ENCODE results near the gene STK33.

STK33 gene

GRCh38 chr11:8382436-8383053, 211.5 kb downstream of the STK33 start:
- no peaks in the 10 kb centered on the region for H3K9me3 ChIP-seq (ENCODE audit: control insufficient read depth, low read length)
- H3K36me3 ChIP-seq (ENCODE audit: control insufficient read depth, insufficient read depth, low read length): no peaks in the 10 kb centered on the region
- H3K4me3 ChIP-seq (ENCODE audit: insufficient read depth, low read depth, low read length): no peak overlapping the region
- no peaks in the 10 kb centered on the region for H3K27me3 ChIP-seq (ENCODE audit: control insufficient read depth, insufficient read depth, low read length, poor library complexity, severe bottlenecking)
- WGBS, 2 experiments: 92 to 94% methylated on average over 9 of the region's 9 CpGs
- no peaks in the 10 kb centered on the region for H3K4me1 ChIP-seq (ENCODE audit: control insufficient read depth, insufficient read depth, low read length)
- H3K27ac ChIP-seq (ENCODE audit: insufficient read depth, low read depth, low read length, poor library complexity, severe bottlenecking): no peak overlapping the region

DNA sequence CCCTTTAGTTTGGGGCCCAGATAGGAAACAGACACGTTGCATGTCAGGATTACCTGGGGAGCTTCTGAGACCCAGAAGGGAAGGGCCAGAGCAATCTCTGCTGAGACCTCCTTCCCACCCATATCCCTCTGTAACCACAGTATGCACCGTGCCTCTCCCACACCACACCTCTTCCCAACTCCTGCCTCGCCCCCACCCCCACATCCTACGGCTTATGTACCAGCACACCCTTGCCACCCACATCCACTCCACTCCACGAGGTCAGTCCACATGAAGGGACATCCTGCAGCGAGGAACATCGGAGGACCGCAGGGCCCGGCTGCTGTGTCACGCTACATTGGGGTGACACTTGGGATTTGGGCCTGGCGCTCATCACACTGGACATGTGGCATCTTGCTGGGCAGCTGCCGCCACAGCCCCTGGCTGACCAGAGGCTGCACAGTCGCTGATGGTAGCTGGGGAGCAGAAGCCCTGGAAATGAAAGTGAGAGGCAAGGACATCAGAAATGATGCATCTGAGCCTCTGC, 212.1 kb downstream of the STK33 start:
- no peaks in the 10 kb centered on the region for H3K9me3 ChIP-seq (ENCODE audit: control insufficient read depth, low read length)
- H3K4me3 ChIP-seq (ENCODE audit: insufficient read depth, low read depth, low read length): no peak overlapping the region
- WGBS, 2 experiments: 87% methylated on average over 13 of the region's 13 CpGs
- no peaks in the 10 kb centered on the region for H3K27me3 ChIP-seq (ENCODE audit: control insufficient read depth, insufficient read depth, low read length, poor library complexity, severe bottlenecking)
- H3K4me1 ChIP-seq (ENCODE audit: control insufficient read depth, insufficient read depth, low read length): no peaks in the 10 kb centered on the region
- H3K36me3 ChIP-seq (ENCODE audit: control insufficient read depth, insufficient read depth, low read length): no peaks in the 10 kb centered on the region
- H3K27ac ChIP-seq (ENCODE audit: insufficient read depth, low read depth, low read length, poor library complexity, severe bottlenecking): no peak overlapping the region

DNA sequence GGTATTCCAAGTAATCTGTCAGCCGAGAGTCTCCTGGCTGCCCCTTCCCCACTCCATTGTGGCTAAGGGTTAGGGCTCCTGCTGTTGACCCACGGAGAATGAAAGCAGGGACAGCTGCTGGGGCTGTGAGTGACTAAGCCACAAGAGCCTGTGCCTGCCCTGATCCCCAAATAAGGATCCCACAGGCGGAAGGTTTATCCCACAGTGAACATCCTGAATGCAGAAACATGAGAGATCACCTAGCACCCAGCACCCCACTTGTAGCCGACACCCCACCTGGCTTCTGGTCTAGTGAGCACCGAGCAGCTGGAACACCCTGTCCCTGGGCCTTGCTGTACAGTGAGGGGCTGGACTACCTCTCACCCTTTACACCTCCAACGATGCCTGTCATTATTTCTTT, 212.7 kb downstream of the STK33 start:
- Histone ChIP-seq H3K4me1 (ENCODE audit: control insufficient read depth, insufficient read depth, low read length) (no peaks in the 10 kb centered on the region), H3K27me3 (ENCODE audit: control insufficient read depth, insufficient read depth, low read length, poor library complexity, severe bottlenecking) (no peaks in the 10 kb centered on the region), H3K4me3 (ENCODE audit: insufficient read depth, low read depth, low read length) (no peak overlapping the region), H3K27ac (ENCODE audit: insufficient read depth, low read depth, low read length, poor library complexity, severe bottlenecking) (no peak overlapping the region), H3K9me3 (ENCODE audit: control insufficient read depth, low read length) (no peaks in the 10 kb centered on the region), H3K36me3 (ENCODE audit: control insufficient read depth, insufficient read depth, low read length) (no peaks in the 10 kb centered on the region)
- WGBS, 2 experiments: 75 to 77% methylated on average over 5 to 6 of the region's 6 CpGs

GRCh38 chr11:8375932-8376331, 218.1 kb downstream of the STK33 start:
- no peaks in the 10 kb centered on the region for H3K4me1 ChIP-seq (ENCODE audit: control insufficient read depth, insufficient read depth, low read length)
- no peaks in the 10 kb centered on the region for H3K36me3 ChIP-seq (ENCODE audit: control insufficient read depth, insufficient read depth, low read length)
- WGBS, 2 experiments: 67 to 68% methylated on average over 4 of the region's 4 CpGs
- no peaks in the 10 kb centered on the region for H3K9me3 ChIP-seq (ENCODE audit: control insufficient read depth, low read length)
- no peak overlapping the region for H3K27ac ChIP-seq (ENCODE audit: insufficient read depth, low read depth, low read length, poor library complexity, severe bottlenecking)
- H3K27me3 ChIP-seq (ENCODE audit: control insufficient read depth, insufficient read depth, low read length, poor library complexity, severe bottlenecking): no peaks in the 10 kb centered on the region
- H3K4me3 ChIP-seq (ENCODE audit: insufficient read depth, low read depth, low read length): no peak overlapping the region

DNA sequence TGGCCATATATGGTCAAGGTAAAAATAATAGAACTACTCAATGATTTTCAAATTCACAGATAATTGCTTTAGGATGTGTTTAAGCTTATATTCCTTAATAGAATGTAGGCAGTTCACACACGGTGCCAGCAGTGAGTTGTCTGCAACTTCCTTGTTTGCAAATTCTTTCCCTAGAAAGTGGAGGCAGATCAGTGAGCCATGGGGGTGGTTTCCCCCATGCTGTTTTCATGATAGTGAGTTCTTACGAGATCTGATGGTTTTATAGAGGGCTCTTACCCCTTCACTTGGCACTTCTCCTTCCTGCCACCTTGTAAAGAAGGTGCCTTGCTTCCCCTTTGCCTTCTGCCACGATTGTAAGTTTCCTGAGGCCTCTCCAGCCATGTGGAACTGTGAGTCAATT, 218.6 kb downstream of the STK33 start:
- no peak overlapping the region for H3K27ac ChIP-seq (ENCODE audit: insufficient read depth, low read depth, low read length, poor library complexity, severe bottlenecking)
- no peaks in the 10 kb centered on the region for H3K36me3 ChIP-seq (ENCODE audit: control insufficient read depth, insufficient read depth, low read length)
- 30 to 40% methylated on average over 3 of the region's 3 CpGs for WGBS, 2 experiments
- no peaks in the 10 kb centered on the region for H3K4me1 ChIP-seq (ENCODE audit: control insufficient read depth, insufficient read depth, low read length)
- H3K4me3 ChIP-seq (ENCODE audit: insufficient read depth, low read depth, low read length): no peak overlapping the region
- no peaks in the 10 kb centered on the region for H3K27me3 ChIP-seq (ENCODE audit: control insufficient read depth, insufficient read depth, low read length, poor library complexity, severe bottlenecking)
- H3K9me3 ChIP-seq (ENCODE audit: control insufficient read depth, low read length): no peaks in the 10 kb centered on the region

GRCh38 chr11:8374716-8375115, 219.3 kb downstream of the STK33 start:
- 94 to 97% methylated on average over 3 to 5 of the region's 5 CpGs for WGBS, 2 experiments
- H3K4me1 ChIP-seq (ENCODE audit: control insufficient read depth, insufficient read depth, low read length): no peaks in the 10 kb centered on the region
- H3K4me3 ChIP-seq (ENCODE audit: insufficient read depth, low read depth, low read length): no peak overlapping the region
- no peaks in the 10 kb centered on the region for H3K27me3 ChIP-seq (ENCODE audit: control insufficient read depth, insufficient read depth, low read length, poor library complexity, severe bottlenecking)
- no peak overlapping the region for H3K27ac ChIP-seq (ENCODE audit: insufficient read depth, low read depth, low read length, poor library complexity, severe bottlenecking)
- no peaks in the 10 kb centered on the region for H3K9me3 ChIP-seq (ENCODE audit: control insufficient read depth, low read length)
- H3K36me3 ChIP-seq (ENCODE audit: control insufficient read depth, insufficient read depth, low read length): no peaks in the 10 kb centered on the region

- 95 to 97% methylated on average over 8 to 10 of the region's 10 CpGs for WGBS, 2 experiments
- no peak overlapping the region for H3K27ac ChIP-seq (ENCODE audit: insufficient read depth, low read depth, low read length, poor library complexity, severe bottlenecking)
- H3K36me3 ChIP-seq (ENCODE audit: control insufficient read depth, insufficient read depth, low read length): no peaks in the 10 kb centered on the region
- H3K4me3 ChIP-seq (ENCODE audit: insufficient read depth, low read depth, low read length): no peak overlapping the region
- no peaks in the 10 kb centered on the region for H3K9me3 ChIP-seq (ENCODE audit: control insufficient read depth, low read length)
- no peaks in the 10 kb centered on the region for H3K4me1 ChIP-seq (ENCODE audit: control insufficient read depth, insufficient read depth, low read length)
- no peaks in the 10 kb centered on the region for H3K27me3 ChIP-seq (ENCODE audit: control insufficient read depth, insufficient read depth, low read length, poor library complexity, severe bottlenecking)
These were observed 220.3 kb downstream of the STK33 start for GRCh38 chr11:8373519-8374432.

DNA sequence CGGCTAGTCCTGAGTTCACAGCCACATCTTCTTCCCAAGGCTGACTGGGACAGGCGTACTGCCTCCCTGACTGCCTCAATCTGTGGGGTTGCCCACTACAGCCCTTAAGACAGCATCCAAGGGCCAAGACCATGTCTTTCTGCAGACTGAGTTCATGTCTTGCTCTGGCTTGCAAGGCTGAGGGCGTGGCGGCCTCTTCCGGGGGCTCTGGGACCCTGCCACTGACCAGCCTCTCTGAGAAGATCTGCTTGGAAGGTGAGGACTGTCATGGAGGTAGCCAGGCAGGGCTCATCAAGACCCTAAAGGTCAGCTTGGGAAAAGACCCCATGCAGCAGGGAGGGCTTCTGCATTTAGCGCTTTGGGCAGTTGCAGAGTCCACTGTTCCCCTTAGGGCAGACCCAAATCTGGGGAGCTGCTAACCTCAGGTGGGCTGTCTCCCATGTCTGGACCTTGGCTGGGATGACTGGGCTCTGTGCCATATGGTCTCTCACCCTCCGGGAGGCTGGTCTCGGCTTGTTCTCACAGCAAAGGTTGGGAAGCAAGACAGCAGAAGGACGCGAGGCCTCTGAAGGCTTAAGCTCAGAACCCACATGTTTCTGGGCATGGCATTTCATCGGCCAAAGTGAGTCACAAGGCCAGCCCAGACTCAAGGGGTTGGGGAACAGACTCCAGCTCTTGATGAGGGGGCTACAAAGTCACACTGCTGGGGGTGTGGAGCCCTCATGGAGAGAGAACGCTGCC, 221.2 kb downstream of the STK33 start:
- H3K9me3 ChIP-seq (ENCODE audit: control insufficient read depth, low read length): no peaks in the 10 kb centered on the region
- H3K36me3 ChIP-seq (ENCODE audit: control insufficient read depth, insufficient read depth, low read length): no peaks in the 10 kb centered on the region
- H3K4me3 ChIP-seq (ENCODE audit: insufficient read depth, low read depth, low read length): no peak overlapping the region
- no peak overlapping the region for H3K27ac ChIP-seq (ENCODE audit: insufficient read depth, low read depth, low read length, poor library complexity, severe bottlenecking)
- WGBS, 2 experiments: 96% methylated on average over 12 of the region's 12 CpGs
- H3K27me3 ChIP-seq (ENCODE audit: control insufficient read depth, insufficient read depth, low read length, poor library complexity, severe bottlenecking): no peaks in the 10 kb centered on the region
- H3K4me1 ChIP-seq (ENCODE audit: control insufficient read depth, insufficient read depth, low read length): no peaks in the 10 kb centered on the region

DNA sequence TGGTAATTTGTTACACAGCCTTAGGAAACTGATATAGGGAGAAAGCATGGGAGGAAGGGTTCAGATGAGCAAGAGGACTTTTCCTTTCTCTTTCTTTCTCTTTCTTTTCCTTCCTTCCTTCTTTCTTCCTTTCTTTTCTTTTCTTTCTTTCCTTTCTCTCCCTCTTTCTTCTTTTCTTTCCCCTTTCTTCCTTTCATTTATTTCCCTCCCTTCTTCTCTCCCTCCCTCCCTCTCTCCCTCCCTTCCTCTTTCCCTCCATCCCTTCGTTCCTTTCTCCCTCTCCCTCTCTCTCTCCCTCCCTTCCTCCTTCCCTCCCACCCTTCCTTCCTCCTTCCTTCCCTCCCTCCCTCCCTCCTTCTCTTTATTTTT, 222.5 kb downstream of the STK33 start:
- no peak overlapping the region for H3K27ac ChIP-seq (ENCODE audit: insufficient read depth, low read depth, low read length, poor library complexity, severe bottlenecking)
- no peaks in the 10 kb centered on the region for H3K4me1 ChIP-seq (ENCODE audit: control insufficient read depth, insufficient read depth, low read length)
- H3K27me3 ChIP-seq (ENCODE audit: control insufficient read depth, insufficient read depth, low read length, poor library complexity, severe bottlenecking): no peaks in the 10 kb centered on the region
- H3K9me3 ChIP-seq (ENCODE audit: control insufficient read depth, low read length): no peaks in the 10 kb centered on the region
- WGBS, 2 experiments: 90 to 94% methylated on average over 1 of the region's 1 CpG
- H3K36me3 ChIP-seq (ENCODE audit: control insufficient read depth, insufficient read depth, low read length): no peaks in the 10 kb centered on the region
- H3K4me3 ChIP-seq (ENCODE audit: insufficient read depth, low read depth, low read length): no peak overlapping the region

Measured in ectodermal cell (in vitro differentiated cells).